HL-60 (cell line): ENCODE data around the gene CAST.

Experiments
- GABPA ChIP-seq: IDR thresholded peaks from 2 replicates; pipeline ENCODE4 v1.6.1; 2012; ENCODE audit warnings: low read depth
- POLR2AphosphoS5 ChIP-seq: IDR thresholded peaks from 2 replicates; pipeline ENCODE4 v1.6.1; 2012; ENCODE audit warnings: low read depth
- SPI1 ChIP-seq: IDR thresholded peaks from 2 replicates; pipeline ENCODE4 v1.6.1; 2012; ENCODE audit warnings: low read depth, mild to moderate bottlenecking, borderline replicate concordance
- TF ChIP-seq, protein P1 (sequence below): IDR thresholded peaks from one replicate; pipeline ENCODE4 v1.5.1; 2011; ENCODE audit warnings: low read length, control low read depth, inconsistent platforms; ENCODE audit not compliant: insufficient read depth
- TF ChIP-seq, protein P2 (sequence below): IDR thresholded peaks from 2 replicates; pipeline ENCODE4 v1.6.1; 2012; ENCODE audit warnings: low read depth; ENCODE audit not compliant: insufficient replicate concordance

- TF ChIP-seq, protein P1, sequence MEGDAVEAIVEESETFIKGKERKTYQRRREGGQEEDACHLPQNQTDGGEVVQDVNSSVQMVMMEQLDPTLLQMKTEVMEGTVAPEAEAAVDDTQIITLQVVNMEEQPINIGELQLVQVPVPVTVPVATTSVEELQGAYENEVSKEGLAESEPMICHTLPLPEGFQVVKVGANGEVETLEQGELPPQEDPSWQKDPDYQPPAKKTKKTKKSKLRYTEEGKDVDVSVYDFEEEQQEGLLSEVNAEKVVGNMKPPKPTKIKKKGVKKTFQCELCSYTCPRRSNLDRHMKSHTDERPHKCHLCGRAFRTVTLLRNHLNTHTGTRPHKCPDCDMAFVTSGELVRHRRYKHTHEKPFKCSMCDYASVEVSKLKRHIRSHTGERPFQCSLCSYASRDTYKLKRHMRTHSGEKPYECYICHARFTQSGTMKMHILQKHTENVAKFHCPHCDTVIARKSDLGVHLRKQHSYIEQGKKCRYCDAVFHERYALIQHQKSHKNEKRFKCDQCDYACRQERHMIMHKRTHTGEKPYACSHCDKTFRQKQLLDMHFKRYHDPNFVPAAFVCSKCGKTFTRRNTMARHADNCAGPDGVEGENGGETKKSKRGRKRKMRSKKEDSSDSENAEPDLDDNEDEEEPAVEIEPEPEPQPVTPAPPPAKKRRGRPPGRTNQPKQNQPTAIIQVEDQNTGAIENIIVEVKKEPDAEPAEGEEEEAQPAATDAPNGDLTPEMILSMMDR, result no peak
- no peak for TF ChIP-seq GABPA
- TF ChIP-seq POLR2AphosphoS5, result no peak
- TF ChIP-seq SPI1, result no peak
- TF ChIP-seq, protein P2, sequence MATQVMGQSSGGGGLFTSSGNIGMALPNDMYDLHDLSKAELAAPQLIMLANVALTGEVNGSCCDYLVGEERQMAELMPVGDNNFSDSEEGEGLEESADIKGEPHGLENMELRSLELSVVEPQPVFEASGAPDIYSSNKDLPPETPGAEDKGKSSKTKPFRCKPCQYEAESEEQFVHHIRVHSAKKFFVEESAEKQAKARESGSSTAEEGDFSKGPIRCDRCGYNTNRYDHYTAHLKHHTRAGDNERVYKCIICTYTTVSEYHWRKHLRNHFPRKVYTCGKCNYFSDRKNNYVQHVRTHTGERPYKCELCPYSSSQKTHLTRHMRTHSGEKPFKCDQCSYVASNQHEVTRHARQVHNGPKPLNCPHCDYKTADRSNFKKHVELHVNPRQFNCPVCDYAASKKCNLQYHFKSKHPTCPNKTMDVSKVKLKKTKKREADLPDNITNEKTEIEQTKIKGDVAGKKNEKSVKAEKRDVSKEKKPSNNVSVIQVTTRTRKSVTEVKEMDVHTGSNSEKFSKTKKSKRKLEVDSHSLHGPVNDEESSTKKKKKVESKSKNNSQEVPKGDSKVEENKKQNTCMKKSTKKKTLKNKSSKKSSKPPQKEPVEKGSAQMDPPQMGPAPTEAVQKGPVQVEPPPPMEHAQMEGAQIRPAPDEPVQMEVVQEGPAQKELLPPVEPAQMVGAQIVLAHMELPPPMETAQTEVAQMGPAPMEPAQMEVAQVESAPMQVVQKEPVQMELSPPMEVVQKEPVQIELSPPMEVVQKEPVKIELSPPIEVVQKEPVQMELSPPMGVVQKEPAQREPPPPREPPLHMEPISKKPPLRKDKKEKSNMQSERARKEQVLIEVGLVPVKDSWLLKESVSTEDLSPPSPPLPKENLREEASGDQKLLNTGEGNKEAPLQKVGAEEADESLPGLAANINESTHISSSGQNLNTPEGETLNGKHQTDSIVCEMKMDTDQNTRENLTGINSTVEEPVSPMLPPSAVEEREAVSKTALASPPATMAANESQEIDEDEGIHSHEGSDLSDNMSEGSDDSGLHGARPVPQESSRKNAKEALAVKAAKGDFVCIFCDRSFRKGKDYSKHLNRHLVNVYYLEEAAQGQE, result no peak
These were observed 37.1 kb downstream of the CAST start for GRCh38 chr5:96699186-96699820.
